Mesenchymal stem cell (in vitro differentiated cells and primary cell): ENCODE results near the gene MREG.

Experiments used
- DNase-seq: peaks from one replicate; pipeline ENCODE4 v3.0.0-alpha.2; 2013
- H2AFZ ChIP-seq: one replicate; pipeline ENCODE4 v1.6.1; 2013; ENCODE audit warnings: low read depth, mild to moderate bottlenecking, control low read depth, inconsistent platforms, low read length, moderate library complexity
- H2AK5ac ChIP-seq: 2 replicates; pipeline ENCODE4 v1.6.1; 2013; ENCODE audit warnings: low read length, moderate library complexity, mild to moderate bottlenecking, inconsistent platforms; ENCODE audit not compliant: severe bottlenecking
- H2BK120ac ChIP-seq: one replicate; pipeline ENCODE4 v1.6.1; 2013; ENCODE audit warnings: low read depth, mild to moderate bottlenecking, inconsistent platforms, low read length, moderate library complexity
- H2BK12ac ChIP-seq, 2 experiments: one replicate each; pipeline ENCODE4 v1.6.1; 2013; ENCODE audit warnings: inconsistent platforms in 2 of 2, low read length in 2 of 2, mild to moderate bottlenecking in 2 of 2, moderate library complexity in 2 of 2, control low read depth in 1 of 2
- H2BK15ac ChIP-seq: one replicate; pipeline ENCODE4 v1.6.1; 2013; ENCODE audit warnings: mild to moderate bottlenecking, low read depth, inconsistent platforms; ENCODE audit not compliant: poor library complexity, severe bottlenecking
- H2BK5ac ChIP-seq: 2 replicates; pipeline ENCODE4 v1.6.1; 2013; ENCODE audit warnings: low read depth, mild to moderate bottlenecking, low read length, control low read depth, inconsistent platforms; ENCODE audit not compliant: poor library complexity, severe bottlenecking
- H3K14ac ChIP-seq, 2 experiments: one replicate each; pipeline ENCODE4 v1.6.1; 2013; ENCODE audit warnings: inconsistent platforms in 2 of 2, low read length in 2 of 2, control low read depth in 1 of 2, mild to moderate bottlenecking in 1 of 2, moderate library complexity in 1 of 2
- H3K18ac ChIP-seq, 2 experiments: one replicate each; pipeline ENCODE4 v1.6.1; 2013; ENCODE audit warnings: inconsistent platforms in 2 of 2, low read length in 2 of 2, control low read depth in 1 of 2, low read depth in 1 of 2, mild to moderate bottlenecking in 1 of 2
- H3K23ac ChIP-seq, 2 experiments: one replicate each; pipeline ENCODE4 v1.6.1; 2013; ENCODE audit warnings: inconsistent platforms in 2 of 2, low read length in 2 of 2, mild to moderate bottlenecking in 2 of 2, moderate library complexity in 2 of 2, control low read depth in 1 of 2
- H3K27ac ChIP-seq: 2 replicates; pipeline ENCODE4 v1.5.1; 2013; ENCODE audit warnings: mild to moderate bottlenecking, moderate library complexity, low read length, control low read depth, inconsistent platforms; ENCODE audit not compliant: poor library complexity, severe bottlenecking
- H3K27me3 ChIP-seq, 2 experiments: 2 replicates each; pipeline versions ENCODE4 v1.6.1 to v1.7.0; 2013; ENCODE audit warnings: low read length in 2 of 2, mild to moderate bottlenecking in 2 of 2, moderate library complexity in 2 of 2, control low read depth in 1 of 2, inconsistent platforms in 1 of 2; ENCODE audit not compliant: control insufficient read depth in 1 of 2, insufficient read depth in 1 of 2
- H3K36me3 ChIP-seq, 2 experiments: 2 replicates each; pipeline versions ENCODE4 v1.6.1 to v1.7.0; 2013; ENCODE audit warnings: low read length in 2 of 2, control low read depth in 1 of 2, inconsistent platforms in 1 of 2, low read depth in 1 of 2, mild to moderate bottlenecking in 1 of 2; ENCODE audit not compliant: insufficient read depth in 2 of 2, control insufficient read depth in 1 of 2
- H3K4ac ChIP-seq, 2 experiments: one replicate each; pipeline ENCODE4 v1.6.1; 2013; ENCODE audit warnings: inconsistent platforms in 2 of 2, low read length in 2 of 2, mild to moderate bottlenecking in 2 of 2, moderate library complexity in 2 of 2, control low read depth in 1 of 2, low read depth in 1 of 2
- H3K4me1 ChIP-seq: 2 replicates; pipeline ENCODE4 v1.6.1; 2013; ENCODE audit warnings: low read depth, low read length, control low read depth; ENCODE audit not compliant: control insufficient read depth, insufficient read depth
- H3K4me2 ChIP-seq: 2 replicates; pipeline ENCODE4 v1.6.1; 2013; ENCODE audit warnings: low read length, mild to moderate bottlenecking, inconsistent platforms; ENCODE audit not compliant: poor library complexity, severe bottlenecking
- H3K4me3 ChIP-seq, 2 experiments: 2 replicates each; pipeline versions ENCODE4 v1.5.1 to v1.7.0; 2013; ENCODE audit warnings: low read length in 2 of 2, mild to moderate bottlenecking in 2 of 2, control low read depth in 1 of 2, low read depth in 1 of 2; ENCODE audit not compliant: insufficient read depth in 1 of 2
- H3K79me1 ChIP-seq: replicated peaks from 2 replicates; pipeline ENCODE4 v1.6.1; 2013; ENCODE audit warnings: mild to moderate bottlenecking, control low read depth, low read length, inconsistent platforms; ENCODE audit not compliant: poor library complexity, severe bottlenecking
- H3K9ac ChIP-seq: 2 replicates; pipeline ENCODE4 v1.7.0; 2013; ENCODE audit warnings: mild to moderate bottlenecking, low read length, moderate library complexity
- H3K9me3 ChIP-seq: 2 replicates; pipeline ENCODE4 v1.7.0; 2013; ENCODE audit warnings: mild to moderate bottlenecking, low read length; ENCODE audit not compliant: control insufficient read depth
- H4K8ac ChIP-seq: one replicate; pipeline ENCODE4 v1.6.1; 2013; ENCODE audit warnings: inconsistent platforms, mild to moderate bottlenecking, low read length, moderate library complexity
- H4K91ac ChIP-seq: one replicate; pipeline ENCODE4 v1.6.1; 2013; ENCODE audit warnings: mild to moderate bottlenecking, low read length, inconsistent platforms
- WGBS: methylation state at CpG from one replicate; pipeline ENCODE4 v1.1.7; 2013; ENCODE audit warnings: mixed read lengths; 5-methylcytosine and 5-hydroxymethylcytosine counted together

The MREG gene

DNA sequence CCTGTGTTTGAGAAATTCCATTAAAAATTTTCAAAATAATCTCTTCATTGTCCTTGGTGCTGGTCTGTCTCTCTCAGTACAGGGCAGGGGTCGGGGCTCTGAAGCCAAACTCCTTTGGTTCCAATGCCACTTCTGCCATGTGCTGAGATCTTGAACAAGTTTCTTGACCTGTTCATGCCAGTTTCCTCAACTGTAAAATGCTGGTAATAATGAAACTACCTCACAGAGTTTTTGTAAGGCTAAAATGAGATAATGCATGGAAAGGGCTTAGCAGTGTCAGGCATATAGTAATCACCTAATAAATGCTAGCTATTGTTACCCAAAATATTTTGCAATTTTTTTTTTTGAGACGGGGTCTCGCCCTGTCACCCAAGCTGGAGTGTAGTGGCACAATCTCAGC lies 16.9 kb upstream of the MREG start:
- H3K18ac ChIP-seq, result no peak overlapping the region
- H3K23ac ChIP-seq, result no peak overlapping the region
- no peak for DNase-seq
- WGBS, result 93% methylated on average over 3 of the region's 3 CpGs
- H4K8ac ChIP-seq, result no peak overlapping the region
- no peaks in the 10 kb centered on the region for H3K79me1 ChIP-seq
- no peak overlapping the region for H3K14ac ChIP-seq
- no peak overlapping the region for H2BK12ac ChIP-seq
- H3K4me3 ChIP-seq, result no peak overlapping the region
- H2AFZ ChIP-seq, result no peak overlapping the region
- H3K4me1 ChIP-seq, result peaks cover 10% of the 10 kb centered on the region
- no peak overlapping the region for H2BK120ac ChIP-seq
- H3K9me3 ChIP-seq, result no peaks in the 10 kb centered on the region
- no peaks in the 10 kb centered on the region for H3K27me3 ChIP-seq
- H2AK5ac ChIP-seq, result no peak overlapping the region
- no peak overlapping the region for H3K4me2 ChIP-seq
- H3K9ac ChIP-seq, result no peak overlapping the region
- no peak overlapping the region for H4K91ac ChIP-seq
- H3K36me3 ChIP-seq, result no peaks in the 10 kb centered on the region
- H3K4ac ChIP-seq, result no peak overlapping the region
- H2BK15ac ChIP-seq, result no peak overlapping the region
- no peak overlapping the region for H3K27ac ChIP-seq
- no peak overlapping the region for H2BK5ac ChIP-seq

GRCh38 chr2:216029416-216030129 lies 16.2 kb upstream of the MREG start:
- no peak overlapping the region for H2BK12ac ChIP-seq
- no peak overlapping the region for H3K23ac ChIP-seq
- no peak overlapping the region for H2BK15ac ChIP-seq
- H3K18ac ChIP-seq, result no peak overlapping the region
- WGBS, result 86% methylated on average over 7 of the region's 7 CpGs
- H3K27ac ChIP-seq, result no peak overlapping the region
- H3K14ac ChIP-seq, result no peak overlapping the region
- H3K79me1 ChIP-seq, result no peaks in the 10 kb centered on the region
- no peak overlapping the region for H2AFZ ChIP-seq
- peaks cover 10% of the 10 kb centered on the region for H3K4me1 ChIP-seq
- H2BK120ac ChIP-seq, result no peak overlapping the region
- H4K8ac ChIP-seq, result no peak overlapping the region
- no peak overlapping the region for H2BK5ac ChIP-seq
- no peaks in the 10 kb centered on the region for H3K9me3 ChIP-seq
- H4K91ac ChIP-seq, result no peak overlapping the region
- H2AK5ac ChIP-seq, result no peak overlapping the region
- no peak overlapping the region for H3K4ac ChIP-seq
- no peak overlapping the region for H3K9ac ChIP-seq
- H3K27me3 ChIP-seq, result no peaks in the 10 kb centered on the region
- DNase-seq, result peak; percentile 33
- H3K36me3 ChIP-seq, result no peaks in the 10 kb centered on the region
- H3K4me3 ChIP-seq, result no peak overlapping the region
- H3K4me2 ChIP-seq, result no peak overlapping the region

DNA sequence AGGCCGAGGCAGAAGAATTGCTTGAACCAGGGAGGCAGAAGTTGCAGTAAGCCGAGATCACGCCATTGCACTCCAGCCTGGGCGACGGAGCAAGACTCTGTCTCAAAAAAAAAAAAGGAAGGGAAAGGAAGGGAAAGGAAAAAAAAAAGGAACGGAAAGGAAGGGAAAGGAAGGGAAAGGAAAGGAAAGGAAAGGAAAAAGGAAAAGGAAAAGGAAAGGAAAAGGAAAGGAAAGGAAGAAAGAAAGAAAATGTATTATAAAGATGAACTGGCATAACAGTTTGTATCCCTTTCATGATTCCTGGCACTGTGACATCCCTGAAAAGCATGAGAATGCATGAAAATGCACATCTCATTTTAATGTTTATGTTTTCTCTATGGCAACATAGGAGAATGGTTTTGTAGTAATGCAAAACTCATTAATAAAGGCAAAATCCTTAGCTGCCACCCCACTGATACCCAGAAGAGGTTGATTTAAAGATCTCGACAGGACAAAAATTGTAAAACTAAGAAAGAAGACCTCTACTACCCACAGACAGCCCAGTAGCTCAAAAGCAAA lies 11.5 kb upstream of the MREG start:
- no peak overlapping the region for H2BK12ac ChIP-seq
- no peak overlapping the region for H3K4ac ChIP-seq

DNA sequence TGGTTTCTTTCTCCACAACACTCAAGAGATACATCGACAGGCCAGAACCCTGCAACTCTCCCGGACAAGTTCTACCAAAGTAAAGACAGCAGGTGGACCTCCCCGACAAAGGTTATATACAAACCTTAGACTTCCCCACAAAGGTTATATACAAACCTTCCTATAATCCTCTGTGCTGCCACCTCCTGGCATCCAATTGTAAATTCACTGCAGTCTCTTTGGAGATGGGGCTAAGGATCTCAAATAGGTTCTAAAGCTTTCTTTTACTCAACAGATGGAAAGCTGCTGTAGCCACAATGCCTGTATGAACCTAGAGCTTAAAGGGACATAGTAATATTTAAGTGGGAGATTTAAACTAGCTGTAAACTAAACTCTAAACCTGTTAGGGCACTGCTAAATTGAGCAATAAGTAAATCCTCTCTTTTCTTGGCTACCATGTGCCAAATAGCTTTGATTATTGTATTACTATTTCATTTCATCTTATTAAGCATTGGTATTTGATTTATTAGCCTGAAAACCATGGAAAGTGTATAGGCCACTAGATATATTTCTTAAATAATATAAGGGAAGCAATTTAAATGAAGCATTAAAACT lies 9.8 kb upstream of the MREG start:
- Histone ChIP-seq H3K14ac (no peak overlapping the region), H3K18ac (no peak overlapping the region), H3K4me1 (no peaks in the 10 kb centered on the region), H3K36me3 (no peaks in the 10 kb centered on the region), H2AFZ (no peak overlapping the region), H3K27ac (no peak overlapping the region), H3K4ac (no peak overlapping the region), H3K27me3 (no peaks in the 10 kb centered on the region), H3K9me3 (no peaks in the 10 kb centered on the region), H2BK5ac (no peak overlapping the region), H4K91ac (no peak overlapping the region), H3K9ac (no peak overlapping the region), H2BK12ac (no peak overlapping the region), H3K4me3 (no peak overlapping the region), H4K8ac (no peak overlapping the region), H3K23ac (no peak overlapping the region), H2BK120ac (no peak overlapping the region), H3K4me2 (no peak overlapping the region), H2BK15ac (no peak overlapping the region), H2AK5ac (no peak overlapping the region), H3K79me1 (no peaks in the 10 kb centered on the region)
- DNase-seq, result peak; percentile 60
- 28% methylated on average over 3 of the region's 3 CpGs for WGBS

More for the DNA sequence above, 11.5 kb upstream of the MREG start:
- Histone ChIP-seq H2AK5ac (no peak overlapping the region), H3K9me3 (no peaks in the 10 kb centered on the region), H3K27ac (no peak overlapping the region), H4K91ac (no peak overlapping the region), H3K14ac (no peak overlapping the region), H4K8ac (no peak overlapping the region), H3K27me3 (no peaks in the 10 kb centered on the region), H3K4me3 (no peak overlapping the region), H3K79me1 (no peaks in the 10 kb centered on the region), H3K4me1 (peaks cover 3% of the 10 kb centered on the region), H2BK15ac (no peak overlapping the region), H3K4me2 (no peak overlapping the region), H2BK120ac (no peak overlapping the region), H2AFZ (no peak overlapping the region), H2BK5ac (no peak overlapping the region), H3K36me3 (no peaks in the 10 kb centered on the region), H3K9ac (no peak overlapping the region), H3K18ac (no peak overlapping the region), H3K23ac (no peak overlapping the region)
- DNase-seq, result no peak
- WGBS, result 95% methylated on average over 7 of the region's 7 CpGs
